GM18507 (cell line): Measurements from ENCODE around the gene PTPRN2.
"Not testable (repeated sequence)": the region's sequence is repeated elsewhere in the genome, so short reads cannot be mapped to it uniquely, and the experiment has no call there.

Experiments used
- DNase-seq: peaks from one replicate; pipeline ENCODE4 v3.0.0; 2011; ENCODE audit warnings: low read depth; ENCODE audit not compliant: insufficient read length; ENCODE audit errors: extremely low spot score
- FAIRE-seq: peaks from 2 replicates; lab custom pipeline; 2011; peaks lifted over from hg19 to GRCh38; lab: Jason Lieb, UNC

PTPRN2 gene

DNA sequence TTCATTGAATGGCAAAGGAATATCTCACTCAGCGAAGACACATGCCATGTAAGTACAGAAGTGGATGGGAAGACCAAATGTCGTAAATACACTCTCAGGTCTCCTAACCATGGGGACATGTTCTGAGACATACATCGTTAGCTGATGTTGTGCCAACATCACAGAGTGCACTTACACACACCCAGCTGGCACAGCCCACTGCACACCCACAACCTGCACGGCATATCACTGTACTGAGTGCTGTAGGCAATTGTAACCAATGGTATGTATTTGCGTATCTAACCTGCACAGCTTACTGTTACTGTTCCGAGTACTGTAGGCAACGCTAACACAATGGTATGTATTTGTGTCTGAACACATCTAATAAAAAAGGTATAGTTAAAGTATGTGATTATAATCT, 550.4 kb downstream of the PTPRN2 start:
- FAIRE-seq (no peak), DNase-seq (no peak)

DNA sequence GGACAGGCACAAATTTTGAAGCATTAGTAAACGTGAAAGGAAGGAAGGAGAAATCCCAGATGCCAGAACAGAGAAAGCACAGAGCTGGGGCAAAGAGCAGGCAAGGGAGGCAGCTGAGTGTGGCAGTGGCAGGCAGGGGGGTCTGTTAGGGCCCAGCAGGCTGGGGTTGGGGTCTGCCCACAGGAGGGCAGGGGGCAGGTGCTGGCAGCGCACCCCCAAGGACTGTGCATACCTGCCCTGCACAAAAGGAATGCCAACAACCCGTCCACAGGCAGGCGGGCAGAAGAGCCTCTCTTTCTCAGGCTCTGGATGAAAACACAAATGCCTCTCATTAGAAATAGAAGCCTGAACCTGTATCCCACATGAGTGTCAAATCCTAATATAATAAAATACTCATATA, 552.3 kb downstream of the PTPRN2 start:
- FAIRE-seq, result no peak
- DNase-seq, result no peak

DNA sequence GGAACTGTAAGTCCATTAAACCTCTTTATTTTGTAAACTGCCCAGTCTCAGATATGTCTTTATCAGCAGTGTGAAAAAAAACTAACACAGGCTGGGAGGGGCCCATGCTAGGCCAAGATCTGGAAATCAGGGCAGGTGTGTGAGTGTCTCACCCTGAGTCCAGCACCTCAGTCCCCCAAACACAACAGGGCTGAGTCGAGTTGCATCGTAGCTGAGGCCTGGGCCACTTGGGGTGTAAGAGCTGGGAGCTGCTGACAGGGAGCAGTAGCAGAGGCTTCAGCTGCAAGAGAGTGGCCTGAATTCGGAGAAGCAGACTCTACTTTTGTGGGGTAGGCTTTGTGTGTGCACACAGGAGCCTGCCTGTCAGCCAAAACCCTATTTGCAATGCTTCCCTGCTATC, 553.1 kb downstream of the PTPRN2 start:
- FAIRE-seq, result no peak
- no peak for DNase-seq

DNA sequence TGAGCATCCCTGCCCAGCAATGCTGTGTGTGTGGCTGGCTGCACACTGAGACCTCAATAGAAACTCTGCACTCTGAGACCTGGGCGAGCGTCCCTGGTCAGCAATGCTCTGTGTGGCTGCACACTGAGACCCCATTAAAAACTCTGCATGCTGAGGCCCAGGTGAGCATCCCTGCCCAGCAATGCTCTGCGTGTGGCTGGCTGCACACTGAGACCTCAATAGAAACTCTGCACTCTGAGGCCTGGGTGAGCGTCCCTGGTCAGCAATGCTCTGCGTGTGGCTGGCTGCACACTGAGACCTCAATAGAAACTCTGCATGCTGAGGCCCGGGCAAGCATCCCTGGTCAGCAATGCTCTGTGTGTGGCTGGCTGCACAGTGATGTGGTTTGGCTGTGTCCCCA, 553.7 kb downstream of the PTPRN2 start:
- FAIRE-seq, DNase-seq: not testable (repeated sequence)

DNA sequence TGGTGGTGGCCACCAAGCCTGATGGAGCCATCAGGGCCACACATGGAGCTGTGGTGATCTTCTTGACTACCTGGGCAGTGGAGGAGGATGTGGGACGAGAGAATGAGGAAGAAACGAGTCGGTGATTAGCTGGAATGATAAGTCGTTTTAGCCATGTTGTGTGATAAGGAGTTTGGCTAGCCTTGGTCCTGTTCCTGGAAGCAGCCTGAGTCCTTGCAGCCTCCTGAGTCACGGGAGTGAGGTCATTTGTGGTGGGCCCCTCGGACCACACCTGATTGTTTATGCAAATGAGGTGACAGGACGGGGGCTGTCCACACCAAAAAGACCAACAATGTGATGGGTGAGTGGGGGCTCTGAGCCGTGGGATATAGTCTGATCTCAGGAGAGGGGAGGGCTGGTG, 554.4 kb downstream of the PTPRN2 start:
- FAIRE-seq (no peak), DNase-seq (no peak)

DNA sequence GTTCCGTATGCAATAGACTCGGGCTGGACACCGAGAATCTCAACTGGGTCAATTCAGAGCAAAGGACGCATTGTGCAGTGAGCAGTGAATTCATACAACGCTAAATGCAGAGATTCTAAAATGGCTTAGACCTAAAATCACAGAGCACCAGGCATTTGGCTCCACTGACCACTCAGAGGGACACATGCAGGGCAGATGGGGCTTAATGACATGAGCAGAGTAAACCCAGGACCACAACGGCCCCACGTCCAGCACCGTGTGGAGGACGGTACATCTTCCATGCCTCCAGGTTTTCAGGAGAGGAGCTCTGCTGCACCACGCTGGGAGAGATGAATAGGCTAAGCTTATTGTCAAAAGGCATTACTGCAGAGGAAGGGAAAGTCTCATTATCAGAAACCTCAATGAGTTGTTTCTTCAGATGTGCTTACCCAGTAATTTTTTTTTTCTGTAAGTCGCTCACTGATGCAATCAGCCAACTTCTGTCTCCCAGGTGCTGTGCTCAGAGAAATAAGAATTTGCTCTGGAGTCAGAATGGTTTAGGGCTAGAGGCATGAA, 555.0 kb downstream of the PTPRN2 start:
- no peak for DNase-seq
- FAIRE-seq, result no peak

DNA sequence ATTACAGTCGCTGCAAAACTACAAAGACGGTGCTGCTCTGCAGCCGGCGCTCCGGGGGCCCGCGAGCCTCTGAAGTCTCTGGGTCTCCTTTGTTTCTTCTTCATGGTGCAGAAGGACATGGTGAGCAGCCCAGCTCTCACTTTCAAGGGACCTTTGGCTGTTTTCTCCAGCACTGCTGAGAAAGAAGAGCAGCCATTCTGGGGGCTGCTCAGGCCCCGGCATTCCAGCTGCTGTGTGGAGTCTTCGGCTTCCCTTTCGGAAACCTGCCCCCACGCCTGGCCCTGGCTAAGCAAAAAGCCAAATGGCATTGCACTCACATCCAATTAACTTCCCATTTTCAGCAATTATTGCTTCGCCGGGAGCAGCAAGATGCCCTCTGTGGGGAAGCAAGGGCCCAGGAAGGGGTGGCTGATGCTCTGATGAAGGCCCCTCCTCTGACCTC, 555.7 kb downstream of the PTPRN2 start:
- DNase-seq, result no peak

DNA sequence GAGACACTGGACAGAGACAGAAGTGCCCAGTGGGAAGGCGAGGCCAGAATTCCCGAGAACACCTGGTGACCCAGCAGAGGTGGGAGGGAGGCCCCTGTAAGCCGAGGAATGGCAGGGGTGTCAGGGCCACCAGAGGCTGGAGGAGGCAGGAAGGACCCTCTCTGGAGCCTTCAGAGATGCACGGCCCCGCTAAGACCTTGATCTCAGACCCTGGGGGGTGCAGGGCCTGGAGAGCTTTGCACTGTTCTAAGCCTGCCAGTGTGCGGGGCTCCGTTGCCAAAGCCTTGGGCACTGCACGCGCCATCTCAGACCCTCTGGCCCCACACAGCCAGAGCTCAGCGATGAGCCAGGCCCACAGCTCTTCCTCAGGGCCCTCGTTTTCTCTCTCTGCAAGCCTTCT, 557.1 kb downstream of the PTPRN2 start:
- FAIRE-seq (no peak), DNase-seq (no peak)

More for the DNA sequence above, 555.7 kb downstream of the PTPRN2 start:
- FAIRE-seq, result no peak

DNA sequence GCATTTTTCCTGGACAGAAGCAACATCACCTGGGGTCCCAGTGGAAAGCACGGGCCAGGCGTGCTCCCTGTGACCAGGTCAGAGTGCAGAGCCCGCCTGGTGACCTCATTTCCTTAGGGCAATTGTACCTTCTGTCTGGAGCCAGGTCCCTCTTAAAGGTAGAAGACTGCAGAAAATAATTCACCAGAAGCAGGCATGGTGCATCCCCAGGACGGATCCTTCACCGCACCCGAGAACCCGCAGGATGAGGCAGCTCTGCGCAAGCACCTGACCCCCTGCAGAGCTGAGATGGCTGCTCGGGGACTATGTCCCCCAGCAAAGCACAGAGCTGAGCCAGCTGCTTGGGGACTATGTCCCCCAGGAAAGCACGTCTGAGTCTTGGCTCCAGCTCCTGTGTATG, 557.6 kb downstream of the PTPRN2 start:
- DNase-seq, result no peak
- FAIRE-seq, result no peak

DNA sequence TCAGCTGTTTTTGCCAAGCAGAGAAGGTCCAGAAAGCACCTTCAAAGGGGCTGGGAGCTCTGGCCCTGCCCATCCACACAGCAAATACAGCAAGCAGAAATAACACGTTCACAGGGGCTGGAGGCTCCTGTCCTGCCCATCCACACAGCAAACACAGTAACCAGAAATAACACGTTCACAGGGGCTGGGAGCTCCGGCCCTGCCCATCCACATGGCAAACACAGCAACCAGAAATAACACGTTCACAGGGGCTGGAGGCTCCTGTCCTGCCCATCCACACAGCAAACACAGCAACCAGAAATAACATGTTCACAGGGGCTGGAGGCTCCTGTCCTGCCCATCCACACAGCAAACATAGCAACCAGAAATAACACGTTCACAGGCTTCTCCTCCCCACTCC, 558.1 kb downstream of the PTPRN2 start:
- no peak for DNase-seq
- no peak for FAIRE-seq

DNA sequence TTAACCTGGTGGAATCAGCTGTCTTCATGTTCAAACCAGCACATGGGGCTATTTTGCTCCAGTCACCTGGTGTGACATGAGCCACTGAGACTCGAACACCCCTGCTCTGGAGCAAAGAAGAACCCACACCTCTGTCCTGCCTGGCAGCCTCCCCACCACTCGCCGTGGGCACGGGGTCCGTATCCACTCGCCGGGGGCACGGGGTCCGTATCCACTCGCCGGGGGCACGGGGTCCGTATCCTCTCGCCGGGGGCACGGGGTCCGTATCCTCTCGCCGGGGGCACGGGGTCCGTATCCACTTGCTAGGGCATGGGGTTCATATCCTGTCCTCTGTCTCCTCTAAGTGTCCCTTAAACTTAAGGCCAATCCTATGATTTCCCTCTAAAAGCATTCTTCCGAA, 558.7 kb downstream of the PTPRN2 start:
- FAIRE-seq, result no peak
- DNase-seq, result no peak

DNA sequence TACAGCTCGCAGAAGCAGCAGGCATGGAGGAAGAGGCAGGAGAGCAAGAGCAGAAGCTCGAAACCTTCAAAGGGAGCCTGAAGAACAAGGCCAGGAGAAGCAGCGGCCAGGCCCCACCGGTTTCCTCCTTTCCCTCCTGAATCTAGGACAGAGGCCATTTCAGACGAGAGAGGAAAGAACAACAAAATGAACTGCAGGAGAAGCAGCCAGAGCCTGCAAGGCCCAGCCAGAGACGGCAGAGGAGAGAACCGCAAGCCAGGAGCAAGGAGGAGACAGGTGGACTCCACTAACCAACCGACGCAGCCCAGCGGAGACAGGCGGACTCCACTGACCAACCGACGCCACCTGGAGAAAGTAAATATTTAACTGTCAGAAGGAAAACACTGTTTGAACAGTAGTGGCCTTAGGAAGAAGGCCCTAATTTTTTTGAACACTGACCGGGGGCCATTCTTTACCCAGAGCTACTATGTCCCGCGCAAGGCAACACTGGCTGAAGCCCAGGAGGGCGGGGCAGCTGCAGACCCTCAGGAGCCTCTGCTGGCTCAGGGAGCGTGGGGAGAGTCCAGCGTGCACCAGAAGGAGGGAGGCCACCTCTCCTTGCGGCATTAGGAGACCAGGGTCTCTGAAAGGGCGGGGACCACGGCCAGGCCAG, 559.2 kb downstream of the PTPRN2 start:
- FAIRE-seq, result no peak
- DNase-seq, result no peak

DNA sequence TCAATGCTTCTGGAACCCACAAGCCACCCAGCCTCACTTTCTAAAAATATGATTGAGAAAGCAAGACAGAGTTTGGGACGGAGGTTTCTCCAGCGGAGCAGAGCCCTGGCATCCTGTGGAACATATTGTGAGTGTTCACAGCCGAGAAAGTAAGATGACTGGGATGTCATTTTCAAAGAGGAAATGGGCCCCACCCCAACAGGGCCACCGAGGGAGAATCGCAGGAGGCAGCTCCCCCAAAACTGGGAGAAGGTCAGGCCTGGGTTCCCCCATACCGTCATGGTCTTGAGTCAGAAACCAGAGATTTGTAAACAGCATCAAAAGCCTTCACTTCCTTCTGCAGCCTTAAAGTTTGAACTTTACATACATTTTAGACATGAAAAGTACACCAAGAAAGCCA, 560.0 kb downstream of the PTPRN2 start:
- FAIRE-seq (no peak), DNase-seq (no peak)

DNA sequence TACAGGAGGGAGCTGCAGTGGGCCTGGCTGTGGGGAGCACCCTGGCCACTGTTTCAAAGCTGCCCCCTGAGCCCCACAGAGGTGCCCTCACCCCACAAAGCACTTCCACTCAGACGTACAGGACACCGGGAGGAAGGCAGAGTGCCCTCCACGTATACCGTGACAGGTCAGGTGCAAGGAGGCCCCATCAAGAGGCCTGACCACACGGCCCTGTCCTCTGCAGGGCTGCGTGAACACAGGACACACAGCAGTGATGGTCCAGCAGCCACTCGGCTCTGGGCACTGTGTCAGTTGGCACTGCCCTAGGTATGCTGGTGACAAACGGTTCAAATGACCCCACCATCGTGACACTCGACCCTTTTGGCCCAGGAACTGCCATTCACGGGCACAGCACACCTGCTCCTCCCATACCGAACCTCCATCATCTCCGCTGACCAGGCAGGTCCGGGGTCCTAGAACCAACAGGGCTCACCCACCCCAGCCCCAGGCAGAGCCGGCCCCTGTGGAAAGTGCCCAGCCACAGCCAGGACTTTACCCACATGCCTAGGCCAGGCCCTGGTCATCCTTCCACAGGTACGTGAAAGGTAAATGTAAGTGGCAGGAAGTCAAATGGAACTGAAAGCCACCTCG, 560.9 kb downstream of the PTPRN2 start:
- DNase-seq (no peak), FAIRE-seq (no peak)

DNA sequence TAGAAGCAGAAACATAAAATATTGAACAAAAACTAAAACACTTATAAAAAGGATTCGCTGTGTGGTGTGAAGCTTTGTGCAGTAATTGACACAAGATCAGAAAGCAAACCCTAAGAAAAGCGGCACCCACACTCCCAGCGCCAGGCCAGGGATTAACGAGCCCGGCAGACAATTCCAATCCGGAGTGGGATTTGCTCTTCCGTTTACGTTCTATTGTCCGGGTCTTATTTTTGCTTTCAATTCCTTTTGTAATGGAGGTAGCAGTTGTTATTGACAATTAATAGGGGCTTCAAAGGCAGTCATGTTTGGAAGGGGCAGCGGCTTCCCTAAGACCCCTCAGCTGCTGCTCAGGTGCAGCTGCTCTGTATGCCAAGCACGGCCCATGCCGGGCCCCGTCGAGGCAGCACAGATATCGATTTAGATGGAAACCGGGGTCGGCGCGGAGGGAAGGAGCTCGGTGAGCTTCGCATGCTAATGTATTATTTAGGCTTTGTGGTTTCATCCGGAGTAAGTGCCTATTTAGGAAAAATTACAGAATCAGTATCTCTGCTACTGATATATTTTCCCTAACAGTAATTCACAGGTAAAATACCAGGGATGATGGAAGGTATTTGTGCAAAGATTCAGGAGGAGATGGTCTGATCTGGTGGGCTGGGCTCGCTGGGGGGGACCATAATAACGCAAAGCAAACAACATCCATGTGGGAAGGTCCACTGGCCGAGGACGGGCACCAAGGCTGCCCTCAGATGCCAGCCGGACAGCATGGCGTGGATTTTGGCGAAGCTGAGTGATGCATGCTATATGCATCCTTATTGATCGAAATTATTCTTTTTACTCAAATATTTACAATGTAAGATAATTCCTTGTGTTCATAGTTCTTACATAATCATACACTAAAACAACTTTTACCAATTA, 561.7 kb downstream of the PTPRN2 start:
- DNase-seq (no peak), FAIRE-seq (no peak)

DNA sequence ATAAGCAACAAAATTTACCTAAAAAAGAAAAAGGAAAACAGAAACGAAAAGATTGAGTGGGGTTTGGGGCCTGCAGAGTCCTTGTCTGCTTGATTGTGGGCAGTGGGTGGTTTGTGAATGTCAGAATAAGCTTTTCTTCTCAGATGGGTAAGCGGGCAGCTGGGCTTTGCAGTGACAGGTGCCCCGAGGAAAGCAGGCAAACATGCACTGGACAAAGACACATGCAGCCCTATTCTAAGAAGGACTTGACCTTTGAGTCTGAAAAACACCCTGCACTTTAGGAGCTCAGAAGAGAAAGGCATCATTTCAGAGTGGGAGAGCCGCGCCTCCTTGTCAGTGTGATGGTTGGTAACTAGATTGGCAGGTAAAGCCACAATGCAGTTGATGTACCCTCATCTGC, 562.7 kb downstream of the PTPRN2 start:
- DNase-seq, result no peak
- FAIRE-seq, result no peak

DNA sequence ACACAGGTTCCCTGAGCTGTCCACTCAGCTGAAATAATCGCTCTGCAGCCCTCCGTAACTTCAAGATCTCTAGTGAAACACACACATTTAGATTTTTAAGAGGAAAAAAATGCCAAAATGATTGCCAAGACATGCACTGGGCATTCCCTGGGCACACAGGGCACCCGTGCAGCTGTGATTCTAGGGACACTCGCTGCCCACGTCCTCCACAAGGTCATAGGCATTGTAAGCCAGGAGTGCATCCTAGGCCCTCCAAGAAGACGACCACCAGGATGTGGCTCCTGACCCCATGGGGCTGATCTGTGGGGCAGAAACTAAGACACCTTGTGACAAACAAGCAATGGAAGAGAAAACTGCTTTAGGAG, 563.3 kb downstream of the PTPRN2 start:
- DNase-seq (no peak), FAIRE-seq (no peak)

DNA sequence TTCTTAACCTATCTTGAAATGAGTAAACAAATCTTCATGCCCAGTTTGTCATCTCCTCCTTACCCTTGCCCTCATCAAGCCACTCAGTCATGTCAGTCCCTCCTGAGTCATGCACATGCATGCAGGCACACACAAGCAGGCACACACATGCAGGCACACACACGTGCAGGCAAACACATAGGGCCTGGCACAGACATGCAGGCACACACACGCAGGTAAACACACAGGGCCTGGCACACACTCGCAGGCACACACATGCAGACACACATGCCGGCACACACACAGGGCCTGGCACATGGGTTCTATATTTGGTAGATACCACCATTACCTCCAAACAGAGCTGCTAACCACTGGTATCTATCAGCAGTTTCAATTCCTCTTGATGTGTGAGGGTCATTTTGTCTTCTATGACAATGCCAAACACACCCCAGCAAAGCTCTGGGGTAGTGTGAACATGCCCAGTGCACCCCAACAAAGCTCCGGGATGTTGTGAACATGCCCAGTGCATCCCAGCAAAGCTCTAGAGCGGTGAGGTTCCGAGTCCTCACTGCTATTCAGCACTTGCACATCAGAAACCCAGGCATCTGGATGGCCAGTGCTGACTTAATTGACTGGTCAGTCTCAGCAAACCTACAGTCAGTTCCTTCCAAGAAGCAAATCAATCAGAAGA, 563.8 kb downstream of the PTPRN2 start:
- DNase-seq (no peak), FAIRE-seq (no peak)

DNA sequence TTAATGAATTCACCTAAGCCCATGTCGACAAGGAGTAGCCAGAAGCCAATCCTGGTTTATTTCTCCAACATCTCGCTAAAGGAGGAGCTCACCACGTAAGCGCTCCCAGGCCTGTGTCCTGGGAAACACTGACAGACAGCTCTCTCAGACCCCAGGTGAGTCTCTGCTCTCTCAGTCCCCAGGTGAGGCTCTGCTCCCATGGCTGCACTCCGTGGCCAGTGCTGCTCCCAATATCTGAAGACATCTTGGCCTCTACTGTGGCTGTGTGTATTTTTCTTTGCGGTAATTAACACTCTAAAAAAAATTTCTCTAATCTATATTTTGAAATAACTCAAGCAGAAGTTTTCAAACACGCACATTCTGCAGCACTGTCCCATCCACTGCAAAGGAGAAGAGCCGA, 564.5 kb downstream of the PTPRN2 start:
- DNase-seq (no peak), FAIRE-seq (no peak)

DNA sequence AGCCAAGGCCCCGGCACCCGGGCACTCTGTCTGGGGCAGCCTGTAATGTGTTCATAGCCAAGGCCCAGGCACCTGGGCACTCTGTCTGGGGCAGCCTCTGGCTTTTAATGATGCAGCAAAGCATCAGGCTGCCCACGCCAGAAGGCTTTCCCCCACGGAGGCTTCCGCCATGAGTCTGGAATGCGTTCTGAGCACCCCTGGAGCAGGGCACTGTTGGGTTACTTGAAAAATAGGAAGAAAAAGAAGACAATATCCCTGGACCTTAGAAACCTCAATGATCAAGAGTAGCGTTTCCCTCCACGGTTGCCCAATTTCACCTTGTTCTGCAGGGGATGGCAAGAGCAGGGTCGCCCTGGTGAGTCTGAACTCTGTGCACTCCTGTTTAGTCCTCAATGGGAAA, 565.0 kb downstream of the PTPRN2 start:
- DNase-seq, result no peak
- FAIRE-seq, result no peak
